Activated CD8-positive, alpha-beta memory T cell treated with anti-CD3 and anti-CD28 coated beads, Interleukin-2, amount 50 U/mL, for 48 hours (primary cell): Measurements from ENCODE around the gene FERD3L.

Experiments used
- DNase-seq: peaks from one replicate; pipeline ENCODE4 v3.0.0-alpha.2; 2020

The FERD3L gene

DNA sequence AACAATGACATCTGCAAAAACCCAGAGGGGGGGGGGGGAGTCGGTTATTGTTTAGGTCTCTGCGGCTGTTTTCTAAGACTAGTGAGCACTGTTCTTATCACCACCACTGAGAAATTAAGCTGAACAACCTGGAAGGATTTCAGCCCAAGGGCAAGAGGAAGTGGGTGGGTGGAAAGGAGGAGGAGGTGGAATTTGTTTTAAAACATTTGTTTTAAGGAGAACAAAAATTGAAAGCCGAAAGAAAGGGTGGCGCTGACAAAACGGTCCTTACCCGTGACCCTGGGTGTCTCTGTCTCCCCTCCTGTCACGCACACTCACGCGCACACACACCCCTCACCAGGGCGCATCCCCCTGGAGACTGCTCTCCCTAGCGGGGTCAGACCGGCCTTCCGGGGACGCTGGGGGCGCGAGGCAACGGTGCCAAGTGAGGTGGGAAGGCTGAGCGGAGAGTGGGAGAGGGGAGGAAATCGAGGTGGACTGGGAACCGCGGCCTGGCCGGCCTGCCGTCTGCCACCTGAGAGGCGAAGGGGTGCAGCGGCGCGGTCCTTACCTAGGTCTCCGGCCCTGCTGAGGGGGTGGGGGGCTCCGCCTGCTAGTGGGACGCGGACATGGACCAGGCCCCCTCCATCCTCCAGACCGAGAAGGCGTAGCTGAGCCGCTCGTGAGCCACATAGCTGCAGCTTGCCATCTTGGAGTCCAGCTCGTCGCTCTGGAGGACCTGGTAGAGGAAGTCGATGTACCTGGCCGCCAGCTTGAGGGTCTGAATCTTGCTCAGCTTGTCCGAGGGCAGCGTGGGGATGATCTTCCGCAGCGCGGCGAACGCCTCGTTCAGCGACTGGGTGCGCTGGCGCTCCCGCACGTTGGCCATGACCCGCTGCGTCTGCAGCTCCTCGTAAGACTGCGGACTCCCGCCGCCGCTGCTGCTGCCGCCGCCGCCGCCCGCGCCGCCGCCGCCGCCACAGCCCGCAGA is 28.8 kb downstream of the FERD3L start:
- DNase-seq, result peak; percentile 55

DNA sequence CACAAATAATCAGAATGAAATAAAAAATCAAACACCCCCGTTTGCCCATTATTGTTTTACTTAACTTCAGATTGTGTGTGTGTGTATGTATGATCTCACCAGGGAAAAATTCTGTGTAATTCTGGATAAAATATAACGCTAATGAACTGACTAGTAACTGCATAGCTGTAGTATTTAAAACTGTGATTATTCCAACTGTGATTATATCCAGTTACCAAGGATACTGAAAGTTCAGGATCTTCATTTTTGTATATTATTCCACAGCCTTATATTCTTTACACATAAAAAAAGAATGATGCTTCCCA is 30.7 kb downstream of the FERD3L start:
- no peak for DNase-seq

DNA sequence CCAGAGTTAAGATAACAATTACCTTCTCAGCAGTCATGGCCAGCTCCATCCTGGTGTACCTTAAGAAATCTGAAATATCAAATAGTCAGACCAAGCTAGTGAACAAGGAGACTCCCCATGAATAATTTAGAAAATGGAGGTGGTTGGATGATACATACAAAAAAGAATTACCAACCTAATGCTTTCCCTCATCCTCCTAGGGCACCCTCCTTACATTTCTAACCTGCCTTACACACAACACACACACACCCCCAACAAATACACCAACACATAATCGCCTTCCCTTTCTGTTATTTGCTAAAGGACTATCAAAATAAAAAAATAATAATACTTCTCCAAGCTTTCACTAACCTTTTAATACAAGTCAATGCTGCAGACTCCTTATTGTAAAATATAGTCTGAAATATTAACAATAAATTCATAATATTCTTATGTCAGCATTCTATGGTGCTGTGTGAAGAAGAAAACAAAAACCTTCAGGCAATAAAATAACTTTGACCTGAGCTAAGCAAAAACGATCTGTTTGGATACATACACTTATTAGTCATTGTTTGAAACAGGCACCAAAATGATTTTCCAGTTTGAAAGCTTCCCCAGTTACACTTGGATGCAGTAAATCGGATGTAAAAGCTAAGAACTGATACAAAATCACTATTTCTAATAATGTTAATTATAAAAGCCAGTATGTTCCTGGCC is 31.2 kb downstream of the FERD3L start:
- no peak for DNase-seq

DNA sequence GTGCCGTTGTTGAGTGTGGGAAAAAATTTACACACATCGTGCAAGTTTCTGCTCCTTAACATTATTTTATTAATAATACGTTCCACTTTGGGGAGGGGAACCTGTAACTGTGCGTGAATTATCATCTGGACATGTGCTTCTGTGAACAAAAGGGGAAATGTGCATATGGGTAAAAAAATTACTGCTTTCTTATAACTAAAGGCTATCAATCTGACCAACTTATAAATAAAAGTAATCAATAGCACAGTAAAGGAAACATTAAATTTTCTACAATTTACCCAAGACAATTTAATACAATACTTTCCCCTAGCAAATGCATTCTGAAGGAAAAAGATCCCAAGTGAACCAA is 32.2 kb downstream of the FERD3L start:
- DNase-seq, result no peak

DNA sequence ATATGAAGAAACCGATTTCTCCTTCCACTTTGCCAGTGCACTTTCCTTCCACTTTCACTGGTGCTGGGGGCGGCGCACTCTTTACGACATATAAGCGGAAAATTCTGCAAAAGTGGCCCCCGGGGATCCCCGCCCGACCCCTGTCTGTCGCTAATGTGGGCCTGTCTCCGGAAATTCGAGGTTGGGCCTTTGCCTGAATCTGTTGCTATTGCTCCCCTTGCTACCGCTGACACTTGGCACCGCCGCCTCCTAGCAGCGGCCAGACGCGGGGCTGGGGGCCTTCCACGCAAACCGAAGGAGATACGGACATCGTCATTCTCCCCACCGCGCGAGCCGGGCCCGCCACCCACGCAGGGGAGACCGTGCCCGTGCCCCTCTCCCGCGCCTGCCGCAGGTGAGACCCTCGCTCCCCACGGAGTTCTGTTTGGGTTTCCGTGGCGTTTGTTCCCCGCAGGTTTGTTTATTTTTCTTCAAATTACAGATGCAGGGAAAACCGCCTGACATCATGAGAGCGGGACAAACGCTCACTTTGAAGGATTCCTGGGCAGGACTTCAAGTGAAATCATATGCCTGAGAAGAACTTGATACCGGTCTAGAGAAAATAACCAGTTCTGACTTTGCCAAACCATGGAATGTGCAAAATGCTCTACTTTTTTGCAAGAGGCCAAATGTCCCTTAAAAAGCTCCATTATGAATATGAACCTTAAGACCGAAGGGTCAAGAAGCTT is 32.8 kb downstream of the FERD3L start:
- DNase-seq, result no peak

DNA sequence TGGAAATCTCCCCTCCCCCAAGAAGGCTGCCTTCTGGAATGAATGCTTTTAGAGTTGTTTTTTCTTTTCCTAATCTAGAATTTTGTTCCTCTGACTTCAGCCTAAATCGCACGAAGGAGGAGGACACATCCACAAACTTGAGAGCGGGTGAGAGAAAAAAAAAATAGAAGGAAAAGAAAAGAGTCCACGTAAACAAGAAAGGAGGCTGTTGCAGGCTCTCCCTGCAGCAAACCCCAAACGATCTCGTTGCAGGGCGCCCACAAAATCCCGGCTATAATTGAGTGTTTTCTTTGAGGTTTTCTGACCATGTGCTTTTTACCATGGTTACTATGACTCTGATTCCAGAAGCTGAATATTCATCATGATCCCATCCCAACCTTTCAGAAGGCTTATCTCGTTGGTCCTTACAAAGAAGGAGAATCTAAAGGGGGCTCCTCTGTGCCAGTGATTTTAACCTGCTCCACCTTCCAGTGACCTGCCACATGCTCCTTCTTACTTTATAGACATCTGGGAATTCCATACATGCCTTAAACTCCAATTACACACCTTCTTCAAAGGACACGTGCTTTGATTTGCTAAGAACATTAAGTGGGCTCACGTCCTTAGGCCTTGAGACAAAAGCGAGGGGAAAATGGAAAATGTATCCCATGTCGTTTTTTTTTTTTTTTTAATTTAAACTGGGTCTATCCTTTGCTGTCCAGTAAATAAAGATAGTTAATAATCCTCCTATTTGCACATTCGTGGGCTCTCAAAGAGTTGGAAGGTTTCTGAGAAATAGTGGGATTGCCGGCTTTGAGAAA is 33.5 kb downstream of the FERD3L start:
- DNase-seq, result no peak

DNA sequence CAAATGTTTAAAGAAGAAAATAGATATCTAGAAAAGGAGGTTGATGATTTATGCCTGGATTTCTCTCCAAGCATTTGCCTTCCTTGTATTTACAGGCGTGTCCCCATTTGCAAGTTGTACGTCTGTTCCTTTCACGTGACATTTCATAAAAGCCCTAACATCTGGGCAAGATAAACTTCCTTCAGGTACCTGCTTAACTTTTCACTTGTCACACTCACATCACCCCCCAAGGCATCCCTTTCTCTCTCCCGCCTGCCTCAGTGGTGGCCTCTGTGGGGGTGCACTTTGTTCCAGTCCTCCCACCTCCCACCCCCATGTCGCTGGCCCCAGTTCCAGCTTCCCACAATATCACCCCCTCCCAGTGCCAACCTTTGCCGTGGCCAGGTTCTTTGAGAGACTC is 34.4 kb downstream of the FERD3L start:
- DNase-seq, result no peak

DNA sequence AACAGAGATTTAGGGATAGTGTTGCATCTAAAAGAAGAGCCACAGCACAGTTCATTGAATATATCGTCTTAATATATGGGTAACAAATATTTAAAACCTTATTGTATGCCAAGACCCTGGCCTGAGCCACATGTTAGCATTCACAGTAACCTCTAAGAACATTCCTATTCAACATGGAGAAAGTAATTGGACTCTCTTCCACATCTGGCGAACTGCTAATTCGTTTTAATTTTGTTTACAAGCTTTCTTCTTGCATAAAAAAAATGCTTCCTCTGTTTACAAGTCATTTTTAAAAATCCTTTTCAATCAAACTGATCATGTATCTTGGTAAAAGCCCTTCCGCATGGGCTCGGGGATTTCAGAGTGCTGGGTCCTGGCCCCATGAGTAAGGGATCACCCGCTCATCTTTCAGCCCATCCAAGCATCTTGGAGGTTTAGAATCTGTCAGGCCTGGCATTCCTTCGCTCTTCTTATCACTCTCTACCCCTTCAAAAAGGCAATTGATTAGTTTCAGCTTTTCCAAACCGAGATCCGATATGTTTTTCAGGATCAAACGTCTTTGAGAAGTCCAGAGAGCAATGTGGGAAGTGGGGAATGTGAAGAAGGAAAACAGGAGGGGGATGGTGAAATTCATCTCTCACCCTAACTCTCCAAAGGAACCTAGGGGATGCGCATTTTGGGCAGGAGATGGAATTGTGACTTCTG is 35.0 kb downstream of the FERD3L start:
- DNase-seq, result no peak

DNA sequence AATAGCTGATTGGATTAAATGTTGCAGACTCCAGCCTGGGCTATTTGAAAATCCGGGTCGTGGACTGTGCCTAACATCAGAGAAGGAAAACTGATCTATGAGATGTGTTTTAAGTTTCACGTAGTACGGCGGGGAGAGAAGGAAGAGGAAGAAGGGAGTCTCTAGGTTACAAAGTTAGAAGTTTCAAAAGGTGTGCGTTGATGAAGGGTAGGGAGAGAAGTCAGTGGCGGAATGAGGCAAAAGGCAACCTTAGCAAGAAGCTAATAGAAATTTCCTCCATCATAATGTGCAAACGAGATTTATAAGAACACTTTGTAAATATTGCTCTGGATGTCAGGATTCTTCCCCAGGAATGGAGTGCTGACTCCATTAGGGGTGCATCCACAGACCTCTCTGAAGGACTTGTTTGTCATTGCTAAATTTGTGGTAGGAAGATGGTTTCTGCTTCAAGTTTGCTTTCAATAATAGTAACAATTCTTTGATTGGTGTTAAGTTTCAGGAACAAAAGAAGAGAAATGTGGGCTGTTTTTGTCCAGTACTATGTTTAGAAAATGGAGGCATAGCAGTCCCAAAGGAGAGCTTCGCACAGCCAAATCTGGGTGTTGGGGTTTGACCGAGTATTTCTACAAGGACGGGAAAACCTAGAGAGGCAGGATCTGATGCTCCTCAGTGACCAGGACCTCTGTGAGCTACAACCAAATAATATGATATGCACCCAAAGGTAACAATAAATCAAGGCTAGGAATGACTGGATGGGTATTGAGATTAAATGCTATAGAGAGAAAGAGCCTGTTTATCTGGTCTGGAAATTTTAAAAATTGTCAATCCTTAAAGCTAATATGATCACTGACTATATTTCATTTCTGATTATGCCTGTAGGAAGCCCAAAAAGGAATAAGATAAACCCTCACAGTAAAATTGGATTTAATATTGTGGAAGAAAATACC is 35.9 kb downstream of the FERD3L start:
- no peak for DNase-seq

DNA sequence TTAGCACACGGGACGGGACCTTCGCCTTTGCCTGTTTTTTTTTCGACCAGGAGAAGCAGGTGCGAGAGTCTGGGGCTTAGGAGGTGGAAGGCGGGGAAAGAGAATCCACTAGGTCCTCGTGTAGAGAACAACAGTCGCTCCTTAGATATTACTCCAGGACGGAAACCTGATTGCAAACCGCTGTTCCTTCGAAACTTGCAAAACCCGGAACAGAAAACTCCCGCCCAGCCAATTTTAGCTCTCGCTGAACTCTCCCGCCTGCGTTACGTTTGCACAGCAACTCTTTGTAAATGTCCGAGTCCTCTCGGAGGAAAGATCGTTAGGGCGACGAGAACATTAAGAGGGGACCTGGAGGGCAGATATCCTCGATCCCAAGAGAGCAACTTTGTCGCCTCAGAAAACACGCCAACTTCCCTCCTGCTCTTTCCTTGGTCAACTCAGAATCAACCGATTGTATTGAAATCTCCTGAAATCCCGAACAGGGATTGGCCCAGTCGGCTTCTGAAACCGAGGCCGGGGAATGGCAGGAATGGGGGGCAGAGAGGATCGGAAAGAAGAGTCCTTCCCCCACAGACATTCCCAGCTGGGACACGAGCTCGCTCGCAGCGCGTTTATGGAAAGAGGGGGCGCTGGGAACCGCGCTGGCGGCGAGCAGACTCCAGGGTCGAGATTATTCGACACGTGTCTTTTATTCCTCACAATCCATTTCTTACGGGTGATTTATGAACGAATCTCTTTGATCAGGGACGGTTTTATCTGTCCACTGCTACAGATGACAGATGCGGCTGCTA is 37.7 kb downstream of the FERD3L start:
- no peak for DNase-seq

DNA sequence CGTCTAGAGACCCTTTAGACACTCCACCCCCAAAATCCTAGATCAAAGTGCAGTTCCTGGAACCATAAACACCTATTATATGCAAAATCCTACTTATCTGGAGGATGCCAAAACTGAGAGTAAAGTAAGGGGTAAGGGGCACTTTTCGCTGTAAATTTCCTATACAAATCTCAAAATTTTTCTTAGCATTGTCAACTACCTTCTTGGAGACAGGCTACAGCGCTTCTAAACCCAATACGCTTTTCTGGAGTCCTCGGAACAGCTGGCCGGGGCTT is 38.2 kb downstream of the FERD3L start:
- no peak for DNase-seq

DNA sequence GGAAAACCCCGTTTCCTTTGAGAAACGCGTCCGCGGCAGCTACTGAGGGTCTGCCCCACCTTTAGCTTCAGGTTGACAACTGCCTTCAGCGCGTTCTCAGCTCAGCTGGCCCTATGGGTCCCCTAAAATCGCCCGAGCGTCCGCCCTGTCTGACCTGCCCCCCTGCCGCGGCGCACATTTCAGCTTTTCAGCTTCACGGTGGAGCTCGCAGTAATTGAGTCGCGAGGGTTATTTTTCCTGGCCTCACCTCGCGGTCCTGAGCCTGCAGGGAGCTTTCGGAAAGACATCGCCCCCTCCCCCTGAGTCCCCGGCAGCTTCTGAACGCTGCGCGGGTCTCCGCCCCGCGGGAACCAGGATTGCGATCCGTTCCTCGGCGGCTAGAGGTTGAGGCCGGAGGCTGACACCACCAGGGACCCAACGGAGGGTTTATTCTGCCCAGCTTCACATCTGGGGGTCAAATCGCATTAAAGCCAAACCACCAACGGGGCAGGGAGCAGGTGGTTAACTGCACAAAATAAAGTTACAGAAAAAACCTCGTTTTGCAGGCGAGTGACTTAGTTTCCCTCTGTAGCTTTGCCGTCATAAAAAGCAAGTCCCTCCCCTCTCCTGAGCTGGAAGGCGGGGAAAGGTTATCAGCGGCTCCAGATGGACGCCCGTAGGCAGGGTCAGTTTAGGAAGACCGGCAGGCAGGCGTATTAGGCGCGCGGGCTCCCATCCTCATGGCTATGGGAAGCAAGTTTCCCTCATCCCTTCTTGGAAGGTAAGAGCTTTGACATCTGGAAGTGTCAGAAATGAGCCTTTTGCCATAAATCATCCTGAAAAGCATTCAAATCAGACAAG is 38.8 kb downstream of the FERD3L start:
- DNase-seq, result no peak

DNA sequence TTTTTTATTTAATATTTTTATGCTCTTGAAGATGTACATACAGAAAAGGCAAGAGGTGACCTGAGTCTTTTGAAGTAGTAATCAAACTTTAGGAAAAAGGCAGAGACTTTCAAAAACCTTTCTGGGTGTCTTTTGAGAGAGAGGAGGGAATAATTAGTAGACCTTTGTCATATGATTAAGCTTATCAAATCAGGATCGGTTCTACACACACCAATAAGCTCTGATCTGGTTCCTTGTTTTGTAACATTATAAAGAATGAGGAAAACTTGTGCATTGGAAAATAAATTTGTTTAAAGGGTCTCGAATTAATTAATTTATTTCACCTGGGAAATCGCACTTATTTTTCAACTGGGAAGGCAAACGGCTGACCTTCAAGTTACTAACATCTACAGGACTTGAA is 39.7 kb downstream of the FERD3L start:
- DNase-seq, result no peak

DNA sequence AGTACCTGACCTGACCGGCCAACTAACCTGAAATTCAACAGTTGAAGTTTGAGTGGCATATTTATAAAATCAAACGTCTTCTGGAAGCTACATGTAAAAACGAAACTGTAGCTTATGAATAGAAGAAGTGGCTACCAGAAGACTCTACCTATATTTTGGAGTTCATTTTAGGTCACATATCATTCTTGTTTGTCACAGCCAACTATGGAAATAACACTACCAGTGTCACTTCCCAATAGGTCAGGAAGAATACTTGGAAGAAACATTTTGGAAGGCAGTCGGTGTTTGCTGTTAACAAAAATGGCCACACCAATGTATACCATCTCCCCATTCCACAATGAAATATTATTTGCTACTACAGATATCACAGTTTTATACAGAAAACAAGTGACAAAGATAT is 40.4 kb downstream of the FERD3L start:
- no peak for DNase-seq

DNA sequence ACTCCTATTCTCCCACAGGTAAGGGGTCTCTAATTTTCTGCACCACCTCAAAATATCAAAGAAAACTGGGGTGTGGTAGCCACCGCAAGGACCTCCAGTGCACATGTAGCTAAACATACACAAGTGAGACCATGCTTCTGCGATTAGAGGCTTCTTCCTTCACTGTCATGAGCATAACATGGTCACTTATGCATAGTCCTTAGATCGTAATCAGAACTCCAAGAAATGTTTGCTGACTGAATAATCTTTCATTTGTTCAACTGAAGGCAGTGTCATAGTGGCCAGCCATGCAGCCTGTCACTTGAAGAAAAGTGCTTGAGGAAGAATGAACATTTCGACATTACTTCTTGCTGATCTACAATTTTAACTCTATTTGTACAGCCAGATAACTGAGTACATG is 42.3 kb downstream of the FERD3L start:
- DNase-seq, result no peak

DNA sequence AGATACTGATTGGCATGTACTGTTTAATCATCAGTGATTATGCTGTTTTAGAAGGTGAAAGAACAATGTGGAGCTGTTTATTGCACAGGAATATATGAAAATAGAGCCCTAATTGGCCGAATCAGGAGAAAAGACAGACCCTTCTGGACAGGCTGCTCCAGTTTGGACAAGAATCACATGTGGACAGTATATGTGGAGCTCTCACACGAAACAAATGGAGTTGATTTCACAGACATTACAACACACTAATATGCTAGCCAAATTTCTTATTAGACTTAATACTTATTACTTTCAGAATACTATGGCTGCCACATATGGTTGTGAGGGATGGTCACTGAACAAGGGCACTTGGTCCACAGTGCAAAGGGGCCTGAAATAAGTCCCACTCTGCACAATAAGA is 43.3 kb downstream of the FERD3L start:
- no peak for DNase-seq

DNA sequence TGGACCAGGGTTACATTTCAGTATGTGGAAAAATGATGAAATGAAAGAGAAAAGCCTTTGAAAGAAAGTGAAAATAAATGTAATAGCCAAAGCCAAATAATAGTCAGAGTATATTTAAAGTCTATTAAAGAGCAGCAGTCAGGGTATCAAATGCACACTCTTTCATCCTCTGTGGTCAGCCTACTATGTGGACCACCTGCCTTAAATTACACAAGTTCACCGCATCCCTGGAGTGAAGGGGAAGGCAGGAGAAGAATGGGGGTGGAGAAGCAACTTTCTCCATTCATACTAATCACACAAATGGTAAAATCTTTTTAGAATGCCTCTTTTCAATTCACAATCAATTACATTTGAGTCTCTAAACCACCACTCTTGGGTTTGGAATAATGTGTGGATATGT is 43.7 kb downstream of the FERD3L start:
- no peak for DNase-seq

DNA sequence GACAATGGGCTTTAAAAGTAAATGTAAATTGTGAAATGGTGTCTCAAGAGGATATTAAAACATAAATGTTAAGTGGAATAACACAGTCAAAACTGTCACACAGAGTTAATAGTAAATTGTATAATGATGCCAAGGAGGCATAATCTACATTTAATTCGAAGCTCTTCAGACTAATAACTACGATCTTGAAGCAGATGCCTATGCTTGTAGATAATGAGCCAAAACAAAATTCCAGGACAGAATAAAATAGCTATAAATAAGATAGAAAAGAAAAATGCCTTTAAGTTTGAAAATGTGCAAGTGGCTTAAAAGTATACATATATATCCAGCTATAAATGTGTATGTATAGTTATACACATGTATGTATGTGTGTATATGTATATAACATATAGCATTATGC is 45.3 kb downstream of the FERD3L start:
- DNase-seq, result no peak

DNA sequence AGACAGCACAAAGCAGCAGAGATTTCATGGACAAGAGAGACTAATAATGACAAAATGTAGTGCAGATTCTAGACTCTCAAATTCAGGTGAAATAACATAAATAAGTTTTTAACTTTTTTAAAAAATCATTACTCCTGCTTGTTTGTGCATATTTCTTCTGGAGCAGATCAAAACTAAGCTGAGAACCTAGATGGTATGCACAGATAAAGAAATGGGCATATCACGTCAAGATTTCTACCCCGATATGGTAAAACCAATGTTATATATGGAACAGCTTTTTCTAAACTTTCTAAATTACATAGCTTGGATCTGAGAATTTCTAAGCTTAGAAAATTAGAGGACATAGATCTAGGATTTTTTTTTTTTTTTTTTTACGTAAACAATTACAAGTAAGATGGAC is 46.0 kb downstream of the FERD3L start:
- no peak for DNase-seq

DNA sequence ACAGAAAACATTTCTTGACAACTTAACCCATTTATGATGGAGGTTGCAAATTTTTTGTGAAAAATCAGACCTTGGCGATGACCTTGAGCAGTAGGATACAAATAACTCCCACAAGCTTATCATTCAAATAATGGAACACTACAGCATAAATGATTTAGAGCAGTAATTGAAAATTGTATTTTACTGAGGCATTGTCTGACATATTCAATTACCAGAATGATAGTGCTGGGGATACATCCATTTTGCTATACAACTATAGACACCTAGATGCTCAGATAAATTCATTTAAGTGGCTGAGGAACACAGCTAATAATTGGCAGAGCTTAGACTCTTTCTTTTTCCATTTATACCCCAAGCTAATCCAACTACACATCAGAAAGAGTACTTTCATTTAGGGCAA is 46.7 kb downstream of the FERD3L start:
- no peak for DNase-seq
